Cerebellar cortex (tissue), 1 donor: ENCODE results near the gene MAGI2.

ENCODE experiments used
- DNase-seq: peaks from one replicate; pipeline ENCODE4 v3.0.0-alpha.2; 2015; ENCODE audit warnings: low spot score

The MAGI2 gene

GRCh38 chr7:79453558-79454360 lies at the start of gene MAGI2:
Gene MAGI2, minus strand, starts transcription at chr7:79453667. Its CDS starts 347 bp downstream, at chr7:79453320.
- DNase-seq: peak; percentile 77

GRCh38 chr7:79502151-79502550 lies 48.7 kb upstream of the MAGI2 start:
- no peak for DNase-seq

- DNase-seq: no peak
These were observed 47.3 kb upstream of the MAGI2 start for GRCh38 chr7:79500759-79501158.

- DNase-seq: no peak
These were observed 44.3 kb upstream of the MAGI2 start for GRCh38 chr7:79497728-79498127.

- no peak for DNase-seq
These were observed 42.2 kb upstream of the MAGI2 start for GRCh38 chr7:79495544-79496272.

GRCh38 chr7:79494046-79494445 lies 40.6 kb upstream of the MAGI2 start:
- no peak for DNase-seq

- no peak for DNase-seq
These were observed 35.9 kb upstream of the MAGI2 start for GRCh38 chr7:79489371-79489770.

- DNase-seq: no peak
These were observed 24.9 kb upstream of the MAGI2 start for GRCh38 chr7:79478386-79478785.

- no peak for DNase-seq
These were observed 22.0 kb upstream of the MAGI2 start for GRCh38 chr7:79475455-79475854.

GRCh38 chr7:79471699-79472098 lies 18.2 kb upstream of the MAGI2 start:
- DNase-seq: no peak

- DNase-seq: no peak
These were observed 17.8 kb upstream of the MAGI2 start for GRCh38 chr7:79471283-79471682.

- no peak for DNase-seq
These were observed 12.1 kb upstream of the MAGI2 start for GRCh38 chr7:79465551-79465950.

GRCh38 chr7:79464051-79464450 lies 10.6 kb upstream of the MAGI2 start:
- no peak for DNase-seq

- no peak for DNase-seq
These were observed 8.9 kb upstream of the MAGI2 start for GRCh38 chr7:79462390-79462789.

GRCh38 chr7:79461660-79462059 lies 8.2 kb upstream of the MAGI2 start:
- DNase-seq: no peak

- DNase-seq: no peak
These were observed 5.9 kb upstream of the MAGI2 start for GRCh38 chr7:79459381-79459780.

- DNase-seq: no peak
These were observed 5.3 kb upstream of the MAGI2 start for GRCh38 chr7:79458796-79459195.

GRCh38 chr7:79455173-79455790 lies 1.8 kb upstream of the MAGI2 start:
- DNase-seq: peak; percentile 76

- DNase-seq: peak; percentile 59
These were observed 994 bp upstream of the MAGI2 start for GRCh38 chr7:79454361-79454960.

GRCh38 chr7:79453266-79453557 lies 255 bp downstream of the MAGI2 start:
- DNase-seq: no peak

- DNase-seq: no peak
These were observed 787 bp downstream of the MAGI2 start for GRCh38 chr7:79452495-79453265.

- peak; percentile 86 for DNase-seq
These were observed 1.4 kb downstream of the MAGI2 start for GRCh38 chr7:79452032-79452494.
